Gastroesophageal sphincter (tissue), 3 donors: ENCODE data around the gene BRD7.

Experiments
- POLR2AphosphoS5 ChIP-seq: sonication (generic); formaldehyde crosslinking; IDR thresholded peaks from one replicate; pipeline ENCODE4 v1.6.1; 2017; ENCODE audit warnings: antibody characterized with exemption
- TF ChIP-seq, protein P1 (sequence below), 4 experiments: fragments of 200-600 bp in 2 of 4; fragments of 450-650 bp in 2 of 4; sonication (generic) in 1 of 4; IDR thresholded peaks; one replicate each; pipeline ENCODE4 v1.5.1; 2017 to 2019; ENCODE audit warnings: antibody characterized with exemption in 4 of 4, mild to moderate bottlenecking in 2 of 4, moderate library complexity in 2 of 4

DNA sequence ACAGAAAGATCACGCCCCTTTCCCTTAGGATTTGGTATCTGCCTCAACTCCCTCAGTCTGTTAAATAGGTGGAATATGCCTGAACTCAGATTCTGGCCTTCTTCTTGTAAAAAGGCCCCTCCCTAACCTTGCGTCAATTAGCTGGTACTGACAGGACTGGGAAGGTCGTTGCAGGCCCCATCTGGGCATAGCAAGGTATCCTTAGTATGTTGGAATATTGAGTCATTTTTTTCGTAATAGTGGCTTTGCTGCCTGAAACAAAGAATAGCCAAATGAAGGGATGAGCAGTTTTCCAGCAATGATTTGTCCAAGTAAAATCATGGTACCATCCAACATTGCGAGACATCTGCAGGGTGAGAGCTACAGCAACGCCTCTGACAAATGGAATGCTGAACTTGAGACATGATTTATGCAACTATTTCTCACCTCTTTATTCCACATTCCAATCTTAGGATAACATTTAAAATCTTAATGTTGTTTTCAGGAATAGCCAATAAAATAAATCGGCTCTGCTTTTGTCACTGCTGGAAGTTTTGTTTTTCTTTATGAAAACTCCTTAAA is 39.3 kb upstream of the BRD7 start:
- TF ChIP-seq, protein P1, sequence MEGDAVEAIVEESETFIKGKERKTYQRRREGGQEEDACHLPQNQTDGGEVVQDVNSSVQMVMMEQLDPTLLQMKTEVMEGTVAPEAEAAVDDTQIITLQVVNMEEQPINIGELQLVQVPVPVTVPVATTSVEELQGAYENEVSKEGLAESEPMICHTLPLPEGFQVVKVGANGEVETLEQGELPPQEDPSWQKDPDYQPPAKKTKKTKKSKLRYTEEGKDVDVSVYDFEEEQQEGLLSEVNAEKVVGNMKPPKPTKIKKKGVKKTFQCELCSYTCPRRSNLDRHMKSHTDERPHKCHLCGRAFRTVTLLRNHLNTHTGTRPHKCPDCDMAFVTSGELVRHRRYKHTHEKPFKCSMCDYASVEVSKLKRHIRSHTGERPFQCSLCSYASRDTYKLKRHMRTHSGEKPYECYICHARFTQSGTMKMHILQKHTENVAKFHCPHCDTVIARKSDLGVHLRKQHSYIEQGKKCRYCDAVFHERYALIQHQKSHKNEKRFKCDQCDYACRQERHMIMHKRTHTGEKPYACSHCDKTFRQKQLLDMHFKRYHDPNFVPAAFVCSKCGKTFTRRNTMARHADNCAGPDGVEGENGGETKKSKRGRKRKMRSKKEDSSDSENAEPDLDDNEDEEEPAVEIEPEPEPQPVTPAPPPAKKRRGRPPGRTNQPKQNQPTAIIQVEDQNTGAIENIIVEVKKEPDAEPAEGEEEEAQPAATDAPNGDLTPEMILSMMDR (IDR thresholded peaks at IDR 0.05) = no peak
- TF ChIP-seq POLR2AphosphoS5 = no peak
